ENCODE measurements around the gene SIX3. TPM values are rescaled to one million over a fixed set of nuclear protein-coding genes. Genes with fewer than 3 reads are reported as not detected.

Gene SIX3
- total and polyA plus RNA-seq, 11 donors, result not detected

DNA sequence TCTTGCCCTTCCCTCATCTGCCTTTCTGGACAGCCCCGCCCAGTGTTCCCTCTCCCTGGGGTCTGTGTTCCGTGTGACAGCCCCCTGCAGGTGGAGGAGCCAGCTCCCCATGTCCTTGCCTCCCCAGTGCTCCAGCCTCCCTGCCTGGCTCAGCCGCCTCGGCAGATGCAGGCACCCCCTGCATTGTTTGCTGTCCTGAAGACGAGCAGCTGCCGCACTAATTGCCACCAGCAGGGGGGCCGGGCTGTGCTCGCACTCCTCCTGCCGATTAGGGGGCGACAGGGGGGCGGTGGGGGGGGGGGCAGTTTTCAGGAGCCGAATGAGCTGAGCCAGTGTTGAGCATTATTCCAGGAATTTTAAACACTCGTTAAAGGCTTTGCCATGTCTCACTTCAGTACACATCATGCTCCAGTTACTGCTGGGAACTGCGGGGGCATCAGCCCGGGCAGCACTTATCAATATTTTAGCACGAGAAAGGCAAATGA, 23.3 kb downstream of the SIX3 start:
- H3K27ac ChIP-seq, result no peak overlapping the region
- TF ChIP-seq, protein P1, sequence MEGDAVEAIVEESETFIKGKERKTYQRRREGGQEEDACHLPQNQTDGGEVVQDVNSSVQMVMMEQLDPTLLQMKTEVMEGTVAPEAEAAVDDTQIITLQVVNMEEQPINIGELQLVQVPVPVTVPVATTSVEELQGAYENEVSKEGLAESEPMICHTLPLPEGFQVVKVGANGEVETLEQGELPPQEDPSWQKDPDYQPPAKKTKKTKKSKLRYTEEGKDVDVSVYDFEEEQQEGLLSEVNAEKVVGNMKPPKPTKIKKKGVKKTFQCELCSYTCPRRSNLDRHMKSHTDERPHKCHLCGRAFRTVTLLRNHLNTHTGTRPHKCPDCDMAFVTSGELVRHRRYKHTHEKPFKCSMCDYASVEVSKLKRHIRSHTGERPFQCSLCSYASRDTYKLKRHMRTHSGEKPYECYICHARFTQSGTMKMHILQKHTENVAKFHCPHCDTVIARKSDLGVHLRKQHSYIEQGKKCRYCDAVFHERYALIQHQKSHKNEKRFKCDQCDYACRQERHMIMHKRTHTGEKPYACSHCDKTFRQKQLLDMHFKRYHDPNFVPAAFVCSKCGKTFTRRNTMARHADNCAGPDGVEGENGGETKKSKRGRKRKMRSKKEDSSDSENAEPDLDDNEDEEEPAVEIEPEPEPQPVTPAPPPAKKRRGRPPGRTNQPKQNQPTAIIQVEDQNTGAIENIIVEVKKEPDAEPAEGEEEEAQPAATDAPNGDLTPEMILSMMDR (IDR thresholded peaks at IDR 0.05), result peak in 2 of 12 donors; percentile 9 to 21
- no peak for TF ChIP-seq POLR2A (IDR thresholded peaks at IDR 0.05)
- H3K36me3 ChIP-seq, result no peaks in the 10 kb centered on the region
- no peaks in the 10 kb centered on the region for H3K4me1 ChIP-seq
- no peak for ATAC-seq
- H3K27me3 ChIP-seq, result peaks cover 0 to 41% (median 18%) of the 10 kb centered on the region in 9 donors
- WGBS, 4 donors, result 18 to 29% (median 22%) methylated on average over 15 to 16 of the region's 16 CpGs
- DNase-seq, result no peak
- intact Hi-C loops (cut with DNase I), result no loop called here
- no peaks in the 10 kb centered on the region for H3K9me3 ChIP-seq
- no peak overlapping the region for H3K4me3 ChIP-seq

GRCh38 chr2:44965684-44966083, 24.2 kb downstream of the SIX3 start:
- Histone ChIP-seq H3K36me3 (no peaks in the 10 kb centered on the region), H3K27me3 (peaks cover 0 to 46% (median 18%) of the 10 kb centered on the region in 9 donors), H3K27ac (no peak overlapping the region), H3K4me1 (no peaks in the 10 kb centered on the region), H3K9me3 (no peaks in the 10 kb centered on the region), H3K4me3 (no peak overlapping the region)
- no peak for TF ChIP-seq POLR2A (IDR thresholded peaks at IDR 0.05)
- TF ChIP-seq, protein P1 (IDR thresholded peaks at IDR 0.05), result no peak
- ATAC-seq (no peak), DNase-seq (no peak)
- WGBS, 4 donors, result 93 to 98% (median 96%) methylated on average over 2 of the region's 2 CpGs
- intact Hi-C loops (cut with DNase I), result no loop called here

- no peaks in the 10 kb centered on the region for H3K4me1 ChIP-seq
- WGBS, 4 donors, result 68 to 78% (median 75%) methylated on average over 6 of the region's 6 CpGs
- intact Hi-C loops (cut with DNase I), result no loop called here
- H3K27ac ChIP-seq, result no peak overlapping the region
- H3K36me3 ChIP-seq, result no peaks in the 10 kb centered on the region
- TF ChIP-seq, protein P1 (IDR thresholded peaks at IDR 0.05), result no peak
- no peak for TF ChIP-seq POLR2A (IDR thresholded peaks at IDR 0.05)
- no peak overlapping the region for H3K4me3 ChIP-seq
- H3K27me3 ChIP-seq, result peaks cover 0 to 58% (median 15%) of the 10 kb centered on the region in 9 donors
- no peaks in the 10 kb centered on the region for H3K9me3 ChIP-seq
- ATAC-seq (no peak), DNase-seq (no peak)
Measured at GRCh38 chr2:44967056-44967455, 25.6 kb downstream of the SIX3 start.

DNA sequence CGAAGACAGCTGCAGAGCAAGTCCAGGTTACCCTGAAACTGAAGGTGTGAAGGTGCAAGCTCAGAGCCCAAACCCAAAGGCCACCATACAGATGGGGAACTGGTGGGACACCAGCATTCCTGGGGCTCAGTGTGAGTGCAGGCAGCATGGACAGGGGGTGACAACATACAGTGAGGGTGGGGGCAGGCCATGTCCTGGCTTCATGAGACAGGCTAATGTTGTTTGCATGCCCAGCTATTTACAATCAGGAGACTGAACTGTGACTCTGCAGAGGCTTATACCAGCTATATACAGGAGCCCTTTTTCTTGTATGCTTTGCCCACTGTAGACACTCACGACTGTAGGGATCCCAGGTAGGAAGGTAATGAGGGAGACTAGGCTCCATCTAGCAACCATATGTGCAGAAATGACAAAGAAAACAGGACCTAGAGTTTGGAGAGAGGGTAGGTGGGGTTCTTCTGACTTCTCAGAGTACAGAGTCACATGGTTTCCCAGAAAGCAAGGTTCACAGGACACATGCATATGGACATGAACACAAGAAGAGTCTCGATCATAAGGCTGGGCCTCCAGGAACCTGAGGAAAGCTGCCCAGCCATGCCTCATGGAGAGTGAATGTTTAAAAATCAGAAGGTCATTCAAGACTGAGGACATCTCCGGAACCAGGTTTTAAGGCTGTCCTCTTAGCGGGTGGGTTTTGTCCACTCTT, 26.4 kb downstream of the SIX3 start:
- DNase-seq, result no peak
- 88 to 89% (median 89%) methylated on average over 5 of the region's 5 CpGs for WGBS, 4 donors
- no peak for ATAC-seq
- no peak overlapping the region for H3K4me3 ChIP-seq
- H3K4me1 ChIP-seq, result peaks cover 0 to 4% (median 0%) of the 10 kb centered on the region in 12 donors
- H3K27me3 ChIP-seq, result peaks cover 0 to 59% (median 15%) of the 10 kb centered on the region in 9 donors
- intact Hi-C loops (cut with DNase I), result no loop called here
- H3K36me3 ChIP-seq, result no peaks in the 10 kb centered on the region
- H3K9me3 ChIP-seq, result no peaks in the 10 kb centered on the region
- TF ChIP-seq, protein P1 (IDR thresholded peaks at IDR 0.05), result no peak
- TF ChIP-seq POLR2A (IDR thresholded peaks at IDR 0.05), result no peak
- no peak overlapping the region for H3K27ac ChIP-seq
